ENCODE data around the gene RAI1.

RAI1 gene

GRCh38 chr17:17706140-17707060, 25.1 kb downstream of the RAI1 start:
- TF ChIP-seq CTCF (conservative IDR thresholded peaks at IDR 0.05) (no peak), ZFX (IDR thresholded peaks at IDR 0.05) (no peak)
- no peak overlapping the region for H3K27ac ChIP-seq

GRCh38 chr17:17708295-17708694, 27.0 kb downstream of the RAI1 start:
- peak overlapping the region; percentile 76; the same call in 1 of the 2 replicates for H3K27ac ChIP-seq
- no peak for TF ChIP-seq CTCF (conservative IDR thresholded peaks at IDR 0.05)
- no peak for TF ChIP-seq ZFX (IDR thresholded peaks at IDR 0.05)

- peak overlapping the region; percentile 76 for H3K27ac ChIP-seq
Measured at GRCh38 chr17:17708816-17709215, 27.6 kb downstream of the RAI1 start.

GRCh38 chr17:17709815-17710321, 28.6 kb downstream of the RAI1 start:
- H3K27ac ChIP-seq = peak overlapping the region; percentile 76
- TF ChIP-seq CTCF (conservative IDR thresholded peaks at IDR 0.05) (no peak), ZFX (IDR thresholded peaks at IDR 0.05) (no peak)

More at GRCh38 chr17:17708816-17709215, 27.6 kb downstream of the RAI1 start:
- TF ChIP-seq CTCF (conservative IDR thresholded peaks at IDR 0.05) = no peak
- no peak for TF ChIP-seq ZFX (IDR thresholded peaks at IDR 0.05)

GRCh38 chr17:17710355-17710727, 29.1 kb downstream of the RAI1 start:
- peak overlapping the region; percentile 76 for H3K27ac ChIP-seq
- TF ChIP-seq CTCF (conservative IDR thresholded peaks at IDR 0.05) (no peak), ZFX (IDR thresholded peaks at IDR 0.05) (no peak)

GRCh38 chr17:17710728-17711541, 29.7 kb downstream of the RAI1 start:
- no peak for TF ChIP-seq CTCF (conservative IDR thresholded peaks at IDR 0.05)
- TF ChIP-seq ZFX (IDR thresholded peaks at IDR 0.05) = no peak
- peak overlapping the region; percentile 76 for H3K27ac ChIP-seq

All from C4-2B (cell line).